NCI-H510A treated with DMSO at 0.1 percent for 48 hours (cell line): ENCODE data around the gene CD83.
"Not testable (repeated sequence)": the region's sequence is repeated elsewhere in the genome, so short reads cannot be mapped to it uniquely, and the experiment has no call there.

ENCODE experiments used
- DNase-seq: peaks from one replicate; lab custom pipeline; 2025; lab: John Stamatoyannopoulos, UW

The CD83 gene

GRCh38 chr6:14117158-14118090 lies at the start of gene CD83:
TSS of gene CD83 (plus strand) at chr6:14117772. CDS start at chr6:14117812, 40 bp downstream.
- peak; percentile 32 for DNase-seq

GRCh38 chr6:14068133-14068532 lies 49.4 kb upstream of the CD83 start:
- no peak for DNase-seq

- DNase-seq: no peak
Observed at GRCh38 chr6:14068623-14069022, 48.9 kb upstream of the CD83 start.

- no peak for DNase-seq
Observed at GRCh38 chr6:14070457-14070856, 47.1 kb upstream of the CD83 start.

GRCh38 chr6:14072084-14072483 lies 45.5 kb upstream of the CD83 start:
- no peak for DNase-seq

GRCh38 chr6:14073561-14074354 lies 43.8 kb upstream of the CD83 start:
- DNase-seq: not testable (repeated sequence)

GRCh38 chr6:14074476-14075094 lies 43.0 kb upstream of the CD83 start:
- no peak for DNase-seq

GRCh38 chr6:14075095-14075503 lies 42.5 kb upstream of the CD83 start:
- DNase-seq: no peak

GRCh38 chr6:14077193-14077867 lies 40.2 kb upstream of the CD83 start:
- no peak for DNase-seq

GRCh38 chr6:14079433-14079832 lies 38.1 kb upstream of the CD83 start:
- no peak for DNase-seq

GRCh38 chr6:14079971-14080370 lies 37.6 kb upstream of the CD83 start:
- no peak for DNase-seq

GRCh38 chr6:14081126-14081525 lies 36.4 kb upstream of the CD83 start:
- no peak for DNase-seq

- DNase-seq: no peak
Observed at GRCh38 chr6:14082771-14083170, 34.8 kb upstream of the CD83 start.

- no peak for DNase-seq
Observed at GRCh38 chr6:14083262-14083661, 34.3 kb upstream of the CD83 start.

GRCh38 chr6:14083751-14084150 lies 33.8 kb upstream of the CD83 start:
- no peak for DNase-seq

- no peak for DNase-seq
Observed at GRCh38 chr6:14084388-14084787, 33.2 kb upstream of the CD83 start.

GRCh38 chr6:14085176-14085787 lies 32.3 kb upstream of the CD83 start:
- DNase-seq: no peak

GRCh38 chr6:14086701-14087100 lies 30.9 kb upstream of the CD83 start:
- DNase-seq: no peak

GRCh38 chr6:14088600-14089192 lies 28.9 kb upstream of the CD83 start:
- DNase-seq: no peak

- DNase-seq: no peak
Observed at GRCh38 chr6:14089224-14089623, 28.3 kb upstream of the CD83 start.

GRCh38 chr6:14091339-14091978 lies 26.1 kb upstream of the CD83 start:
- no peak for DNase-seq
